Measurements from ENCODE around the gene PAN3. TPM values are rescaled to one million over a fixed set of nuclear protein-coding genes. Genes with fewer than 3 reads are reported as not detected.

PAN3 gene
- total and polyA plus RNA-seq, 2 experiments from 2014 or later = 27.4 to 58.2 TPM

DNA sequence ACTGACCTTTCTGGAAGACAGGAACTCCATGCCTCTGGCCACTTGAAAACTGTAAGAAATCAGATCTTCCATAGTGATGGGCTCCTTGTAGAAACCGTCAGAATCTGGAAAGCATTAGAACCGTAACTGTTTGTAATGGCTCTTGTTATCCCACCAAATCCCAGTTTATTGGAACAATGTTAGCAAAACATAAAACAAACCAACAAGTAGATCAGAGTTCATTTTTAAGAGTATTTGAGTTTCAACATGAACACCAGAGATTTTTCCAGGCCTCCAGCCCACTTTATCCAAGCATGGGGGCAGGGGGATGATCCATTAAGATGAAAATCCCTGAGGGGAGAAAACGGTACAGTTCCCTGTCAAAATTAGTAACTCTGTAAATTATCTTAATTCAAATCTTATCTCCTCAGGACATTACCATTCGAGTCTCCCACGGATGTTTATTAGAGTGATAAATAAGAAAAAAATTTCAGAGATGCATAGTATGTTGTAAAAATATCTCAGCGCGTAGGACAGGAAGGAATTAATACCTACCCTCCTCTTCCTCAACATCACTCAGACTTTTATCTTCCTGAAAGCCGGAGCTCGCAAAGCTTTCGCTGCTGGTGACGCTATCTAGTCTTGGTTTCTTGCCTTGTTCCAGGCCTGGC, 184.0 kb downstream of the PAN3 start:
- DNase-seq (ENCODE audit: low spot score) = no peak

More for the DNA sequence above, 184.0 kb downstream of the PAN3 start:
- Mint-ChIP-seq H3K27me3 (ENCODE audit: insufficient read depth, low read depth, poor library complexity) (peaks cover 7% of the 10 kb centered on the region), H3K27ac (no peak overlapping the region; the same call in 1 of the 2 replicates), H3K4me3 (no peak overlapping the region), H3K9me3 (no peaks in the 10 kb centered on the region), H3K36me3 (ENCODE audit: low read depth) (peaks cover 17% of the 10 kb centered on the region), H3K4me1 (no peaks in the 10 kb centered on the region; the same call in none of the 3 replicates)
- TF ChIP-seq ZNF331 (CRISPR knock-in tag; IDR thresholded peaks at IDR 0.05; ENCODE audit: low read depth) = no peak
- TF ChIP-seq, protein P1, sequence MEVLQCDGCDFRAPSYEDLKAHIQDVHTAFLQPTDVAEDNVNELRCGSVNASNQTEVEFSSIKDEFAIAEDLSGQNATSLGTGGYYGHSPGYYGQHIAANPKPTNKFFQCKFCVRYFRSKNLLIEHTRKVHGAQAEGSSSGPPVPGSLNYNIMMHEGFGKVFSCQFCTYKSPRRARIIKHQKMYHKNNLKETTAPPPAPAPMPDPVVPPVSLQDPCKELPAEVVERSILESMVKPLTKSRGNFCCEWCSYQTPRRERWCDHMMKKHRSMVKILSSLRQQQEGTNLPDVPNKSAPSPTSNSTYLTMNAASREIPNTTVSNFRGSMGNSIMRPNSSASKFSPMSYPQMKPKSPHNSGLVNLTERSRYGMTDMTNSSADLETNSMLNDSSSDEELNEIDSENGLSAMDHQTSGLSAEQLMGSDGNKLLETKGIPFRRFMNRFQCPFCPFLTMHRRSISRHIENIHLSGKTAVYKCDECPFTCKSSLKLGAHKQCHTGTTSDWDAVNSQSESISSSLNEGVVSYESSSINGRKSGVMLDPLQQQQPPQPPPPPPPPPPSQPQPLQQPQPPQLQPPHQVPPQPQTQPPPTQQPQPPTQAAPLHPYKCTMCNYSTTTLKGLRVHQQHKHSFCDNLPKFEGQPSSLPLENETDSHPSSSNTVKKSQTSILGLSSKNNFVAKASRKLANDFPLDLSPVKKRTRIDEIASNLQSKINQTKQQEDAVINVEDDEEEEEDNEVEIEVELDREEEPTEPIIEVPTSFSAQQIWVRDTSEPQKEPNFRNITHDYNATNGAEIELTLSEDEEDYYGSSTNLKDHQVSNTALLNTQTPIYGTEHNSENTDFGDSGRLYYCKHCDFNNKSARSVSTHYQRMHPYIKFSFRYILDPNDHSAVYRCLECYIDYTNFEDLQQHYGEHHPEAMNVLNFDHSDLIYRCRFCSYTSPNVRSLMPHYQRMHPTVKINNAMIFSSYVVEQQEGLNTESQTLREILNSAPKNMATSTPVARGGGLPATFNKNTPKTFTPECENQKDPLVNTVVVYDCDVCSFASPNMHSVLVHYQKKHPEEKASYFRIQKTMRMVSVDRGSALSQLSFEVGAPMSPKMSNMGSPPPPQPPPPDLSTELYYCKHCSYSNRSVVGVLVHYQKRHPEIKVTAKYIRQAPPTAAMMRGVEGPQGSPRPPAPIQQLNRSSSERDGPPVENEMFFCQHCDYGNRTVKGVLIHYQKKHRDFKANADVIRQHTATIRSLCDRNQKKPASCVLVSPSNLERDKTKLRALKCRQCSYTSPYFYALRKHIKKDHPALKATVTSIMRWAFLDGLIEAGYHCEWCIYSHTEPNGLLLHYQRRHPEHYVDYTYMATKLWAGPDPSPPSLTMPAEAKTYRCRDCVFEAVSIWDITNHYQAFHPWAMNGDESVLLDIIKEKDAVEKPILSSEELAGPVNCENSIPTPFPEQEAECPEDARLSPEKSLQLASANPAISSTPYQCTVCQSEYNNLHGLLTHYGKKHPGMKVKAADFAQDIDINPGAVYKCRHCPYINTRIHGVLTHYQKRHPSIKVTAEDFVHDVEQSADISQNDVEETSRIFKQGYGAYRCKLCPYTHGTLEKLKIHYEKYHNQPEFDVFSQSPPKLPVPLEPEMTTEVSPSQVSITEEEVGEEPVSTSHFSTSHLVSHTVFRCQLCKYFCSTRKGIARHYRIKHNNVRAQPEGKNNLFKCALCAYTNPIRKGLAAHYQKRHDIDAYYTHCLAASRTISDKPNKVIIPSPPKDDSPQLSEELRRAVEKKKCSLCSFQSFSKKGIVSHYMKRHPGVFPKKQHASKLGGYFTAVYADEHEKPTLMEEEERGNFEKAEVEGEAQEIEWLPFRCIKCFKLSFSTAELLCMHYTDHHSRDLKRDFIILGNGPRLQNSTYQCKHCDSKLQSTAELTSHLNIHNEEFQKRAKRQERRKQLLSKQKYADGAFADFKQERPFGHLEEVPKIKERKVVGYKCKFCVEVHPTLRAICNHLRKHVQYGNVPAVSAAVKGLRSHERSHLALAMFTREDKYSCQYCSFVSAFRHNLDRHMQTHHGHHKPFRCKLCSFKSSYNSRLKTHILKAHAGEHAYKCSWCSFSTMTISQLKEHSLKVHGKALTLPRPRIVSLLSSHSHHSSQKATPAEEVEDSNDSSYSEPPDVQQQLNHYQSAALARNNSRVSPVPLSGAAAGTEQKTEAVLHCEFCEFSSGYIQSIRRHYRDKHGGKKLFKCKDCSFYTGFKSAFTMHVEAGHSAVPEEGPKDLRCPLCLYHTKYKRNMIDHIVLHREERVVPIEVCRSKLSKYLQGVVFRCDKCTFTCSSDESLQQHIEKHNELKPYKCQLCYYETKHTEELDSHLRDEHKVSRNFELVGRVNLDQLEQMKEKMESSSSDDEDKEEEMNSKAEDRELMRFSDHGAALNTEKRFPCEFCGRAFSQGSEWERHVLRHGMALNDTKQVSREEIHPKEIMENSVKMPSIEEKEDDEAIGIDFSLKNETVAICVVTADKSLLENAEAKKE (CRISPR knock-in tag; IDR thresholded peaks at IDR 0.05) = no peak
- TF ChIP-seq POLR2AphosphoS5 (IDR thresholded peaks at IDR 0.05; ENCODE audit: low read depth) = no peak
- TF ChIP-seq EZH2 (IDR thresholded peaks at IDR 0.05; ENCODE audit: low read depth, unreplicated experiment) = no peak
- TF ChIP-seq CREB1 (CRISPR knock-in tag; IDR thresholded peaks at IDR 0.05; ENCODE audit: low read depth) = no peak
- TF ChIP-seq NANOG (IDR thresholded peaks at IDR 0.05; ENCODE audit: borderline replicate concordance) = no peak
- TF ChIP-seq JUNB (IDR thresholded peaks at IDR 0.05; ENCODE audit: unreplicated experiment) = no peak
- no peak for TF ChIP-seq STAT1 (IDR thresholded peaks at IDR 0.05; ENCODE audit: unreplicated experiment)
- TF ChIP-seq, protein P2, sequence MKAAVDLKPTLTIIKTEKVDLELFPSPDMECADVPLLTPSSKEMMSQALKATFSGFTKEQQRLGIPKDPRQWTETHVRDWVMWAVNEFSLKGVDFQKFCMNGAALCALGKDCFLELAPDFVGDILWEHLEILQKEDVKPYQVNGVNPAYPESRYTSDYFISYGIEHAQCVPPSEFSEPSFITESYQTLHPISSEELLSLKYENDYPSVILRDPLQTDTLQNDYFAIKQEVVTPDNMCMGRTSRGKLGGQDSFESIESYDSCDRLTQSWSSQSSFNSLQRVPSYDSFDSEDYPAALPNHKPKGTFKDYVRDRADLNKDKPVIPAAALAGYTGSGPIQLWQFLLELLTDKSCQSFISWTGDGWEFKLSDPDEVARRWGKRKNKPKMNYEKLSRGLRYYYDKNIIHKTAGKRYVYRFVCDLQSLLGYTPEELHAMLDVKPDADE (IDR thresholded peaks at IDR 0.05) = no peak
- TF ChIP-seq, protein P3, sequence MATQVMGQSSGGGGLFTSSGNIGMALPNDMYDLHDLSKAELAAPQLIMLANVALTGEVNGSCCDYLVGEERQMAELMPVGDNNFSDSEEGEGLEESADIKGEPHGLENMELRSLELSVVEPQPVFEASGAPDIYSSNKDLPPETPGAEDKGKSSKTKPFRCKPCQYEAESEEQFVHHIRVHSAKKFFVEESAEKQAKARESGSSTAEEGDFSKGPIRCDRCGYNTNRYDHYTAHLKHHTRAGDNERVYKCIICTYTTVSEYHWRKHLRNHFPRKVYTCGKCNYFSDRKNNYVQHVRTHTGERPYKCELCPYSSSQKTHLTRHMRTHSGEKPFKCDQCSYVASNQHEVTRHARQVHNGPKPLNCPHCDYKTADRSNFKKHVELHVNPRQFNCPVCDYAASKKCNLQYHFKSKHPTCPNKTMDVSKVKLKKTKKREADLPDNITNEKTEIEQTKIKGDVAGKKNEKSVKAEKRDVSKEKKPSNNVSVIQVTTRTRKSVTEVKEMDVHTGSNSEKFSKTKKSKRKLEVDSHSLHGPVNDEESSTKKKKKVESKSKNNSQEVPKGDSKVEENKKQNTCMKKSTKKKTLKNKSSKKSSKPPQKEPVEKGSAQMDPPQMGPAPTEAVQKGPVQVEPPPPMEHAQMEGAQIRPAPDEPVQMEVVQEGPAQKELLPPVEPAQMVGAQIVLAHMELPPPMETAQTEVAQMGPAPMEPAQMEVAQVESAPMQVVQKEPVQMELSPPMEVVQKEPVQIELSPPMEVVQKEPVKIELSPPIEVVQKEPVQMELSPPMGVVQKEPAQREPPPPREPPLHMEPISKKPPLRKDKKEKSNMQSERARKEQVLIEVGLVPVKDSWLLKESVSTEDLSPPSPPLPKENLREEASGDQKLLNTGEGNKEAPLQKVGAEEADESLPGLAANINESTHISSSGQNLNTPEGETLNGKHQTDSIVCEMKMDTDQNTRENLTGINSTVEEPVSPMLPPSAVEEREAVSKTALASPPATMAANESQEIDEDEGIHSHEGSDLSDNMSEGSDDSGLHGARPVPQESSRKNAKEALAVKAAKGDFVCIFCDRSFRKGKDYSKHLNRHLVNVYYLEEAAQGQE (IDR thresholded peaks at IDR 0.05; ENCODE audit: unreplicated experiment) = no peak
- TF ChIP-seq, protein P4, sequence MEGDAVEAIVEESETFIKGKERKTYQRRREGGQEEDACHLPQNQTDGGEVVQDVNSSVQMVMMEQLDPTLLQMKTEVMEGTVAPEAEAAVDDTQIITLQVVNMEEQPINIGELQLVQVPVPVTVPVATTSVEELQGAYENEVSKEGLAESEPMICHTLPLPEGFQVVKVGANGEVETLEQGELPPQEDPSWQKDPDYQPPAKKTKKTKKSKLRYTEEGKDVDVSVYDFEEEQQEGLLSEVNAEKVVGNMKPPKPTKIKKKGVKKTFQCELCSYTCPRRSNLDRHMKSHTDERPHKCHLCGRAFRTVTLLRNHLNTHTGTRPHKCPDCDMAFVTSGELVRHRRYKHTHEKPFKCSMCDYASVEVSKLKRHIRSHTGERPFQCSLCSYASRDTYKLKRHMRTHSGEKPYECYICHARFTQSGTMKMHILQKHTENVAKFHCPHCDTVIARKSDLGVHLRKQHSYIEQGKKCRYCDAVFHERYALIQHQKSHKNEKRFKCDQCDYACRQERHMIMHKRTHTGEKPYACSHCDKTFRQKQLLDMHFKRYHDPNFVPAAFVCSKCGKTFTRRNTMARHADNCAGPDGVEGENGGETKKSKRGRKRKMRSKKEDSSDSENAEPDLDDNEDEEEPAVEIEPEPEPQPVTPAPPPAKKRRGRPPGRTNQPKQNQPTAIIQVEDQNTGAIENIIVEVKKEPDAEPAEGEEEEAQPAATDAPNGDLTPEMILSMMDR (conservative IDR thresholded peaks at IDR 0.05; ENCODE audit: low read depth in 2 of 2) = no peak
- no peak for TF ChIP-seq ZNF114 (CRISPR knock-in tag; IDR thresholded peaks at IDR 0.05)
- TF ChIP-seq EZH2phosphoT487 (IDR thresholded peaks at IDR 0.05; ENCODE audit: unreplicated experiment) = no peak
- Histone ChIP-seq H2AFZ (no peak overlapping the region), H3K9me2 (ENCODE audit: insufficient read depth) (no peaks in the 10 kb centered on the region), H3K79me2 (replicated peaks; ENCODE audit: insufficient read depth) (no peaks in the 10 kb centered on the region), H3K27ac (ENCODE audit: low read depth) (no peak overlapping the region), H4K20me1 (replicated peaks; ENCODE audit: insufficient read depth) (no peaks in the 10 kb centered on the region), H3K27me3 (ENCODE audit: insufficient read depth) (no peaks in the 10 kb centered on the region), H3F3A (replicated peaks; ENCODE audit: low read depth) (no peaks in the 10 kb centered on the region), H3K36me3 (ENCODE audit: insufficient read depth) (peaks cover 20% of the 10 kb centered on the region), H3K4me3 (no peak overlapping the region), H3K4me1 (ENCODE audit: insufficient read depth) (peaks cover 4% of the 10 kb centered on the region; the same call in 1 of the 2 replicates), H3K4me2 (no peak overlapping the region)
- ATAC-seq = no peak

Measured in GM23338 (cell line).